ENCODE measurements around the gene DCTD.

The DCTD gene

DNA sequence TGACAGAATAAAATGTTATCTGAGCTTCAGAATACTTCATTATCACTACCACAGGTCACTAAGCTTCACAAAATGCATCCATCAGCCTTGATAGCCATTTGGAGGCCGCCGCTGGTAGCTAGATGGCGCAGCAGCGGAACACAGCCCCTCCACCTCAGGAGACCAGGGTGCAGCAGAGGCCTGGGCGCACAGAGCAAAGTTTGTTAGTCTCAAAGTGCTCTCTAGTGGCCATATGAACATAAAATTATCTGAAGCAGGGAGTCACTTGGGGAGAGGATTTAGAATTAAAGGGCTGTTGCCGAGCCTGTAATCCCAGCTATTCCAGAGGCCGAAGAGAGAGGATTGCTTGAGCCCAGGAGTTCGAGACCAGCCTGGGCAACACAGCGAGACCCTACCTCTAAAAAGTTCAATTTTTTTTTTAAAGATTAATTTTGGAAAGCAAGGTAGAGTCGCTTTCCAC lies 8.1 kb upstream of the DCTD start:
- no peak overlapping the region for H3K27ac ChIP-seq
- TF ChIP-seq, protein P1, sequence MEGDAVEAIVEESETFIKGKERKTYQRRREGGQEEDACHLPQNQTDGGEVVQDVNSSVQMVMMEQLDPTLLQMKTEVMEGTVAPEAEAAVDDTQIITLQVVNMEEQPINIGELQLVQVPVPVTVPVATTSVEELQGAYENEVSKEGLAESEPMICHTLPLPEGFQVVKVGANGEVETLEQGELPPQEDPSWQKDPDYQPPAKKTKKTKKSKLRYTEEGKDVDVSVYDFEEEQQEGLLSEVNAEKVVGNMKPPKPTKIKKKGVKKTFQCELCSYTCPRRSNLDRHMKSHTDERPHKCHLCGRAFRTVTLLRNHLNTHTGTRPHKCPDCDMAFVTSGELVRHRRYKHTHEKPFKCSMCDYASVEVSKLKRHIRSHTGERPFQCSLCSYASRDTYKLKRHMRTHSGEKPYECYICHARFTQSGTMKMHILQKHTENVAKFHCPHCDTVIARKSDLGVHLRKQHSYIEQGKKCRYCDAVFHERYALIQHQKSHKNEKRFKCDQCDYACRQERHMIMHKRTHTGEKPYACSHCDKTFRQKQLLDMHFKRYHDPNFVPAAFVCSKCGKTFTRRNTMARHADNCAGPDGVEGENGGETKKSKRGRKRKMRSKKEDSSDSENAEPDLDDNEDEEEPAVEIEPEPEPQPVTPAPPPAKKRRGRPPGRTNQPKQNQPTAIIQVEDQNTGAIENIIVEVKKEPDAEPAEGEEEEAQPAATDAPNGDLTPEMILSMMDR (IDR thresholded peaks at IDR 0.05), result peak; percentile 19 to 40
- DNase-seq, result peak; percentile 54 to 83
- intact Hi-C loops (cut with DNase I; ENCODE audit: low total_unique reads), result no loop called here
- H3K9me3 ChIP-seq, result no peaks in the 10 kb centered on the region
- H3K36me3 ChIP-seq, result no peaks in the 10 kb centered on the region
- H3K4me1 ChIP-seq, result no peaks in the 10 kb centered on the region
- no peaks in the 10 kb centered on the region for H3K27me3 ChIP-seq
- H3K4me3 ChIP-seq, result no peak overlapping the region

DNA sequence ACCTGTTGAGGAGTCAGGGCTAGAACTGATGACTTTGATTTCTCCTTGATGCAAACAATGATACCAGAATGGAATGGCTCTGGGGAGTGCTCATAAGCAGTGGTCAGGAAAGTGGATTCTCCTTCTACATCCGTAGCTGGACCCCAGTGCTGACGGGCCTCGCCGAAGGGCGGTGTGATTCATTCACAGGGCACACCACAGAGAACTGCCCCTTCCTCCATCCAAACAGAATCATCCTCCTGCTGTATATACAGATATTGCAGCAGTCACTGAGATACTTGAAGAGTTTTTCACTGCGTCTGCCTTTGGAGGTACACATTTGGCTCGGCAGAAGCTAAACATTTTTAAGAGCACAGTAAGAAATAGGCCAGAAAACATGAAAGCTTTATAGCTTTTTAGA lies 7.3 kb upstream of the DCTD start:
- DNase-seq, result no peak
- Histone ChIP-seq H3K27me3 (no peaks in the 10 kb centered on the region), H3K4me1 (no peaks in the 10 kb centered on the region), H3K27ac (no peak overlapping the region), H3K9me3 (no peaks in the 10 kb centered on the region), H3K36me3 (no peaks in the 10 kb centered on the region), H3K4me3 (no peak overlapping the region)
- intact Hi-C loops (cut with DNase I; ENCODE audit: low total_unique reads), result no loop called here
- TF ChIP-seq, protein P1 (IDR thresholded peaks at IDR 0.05), result no peak

DNA sequence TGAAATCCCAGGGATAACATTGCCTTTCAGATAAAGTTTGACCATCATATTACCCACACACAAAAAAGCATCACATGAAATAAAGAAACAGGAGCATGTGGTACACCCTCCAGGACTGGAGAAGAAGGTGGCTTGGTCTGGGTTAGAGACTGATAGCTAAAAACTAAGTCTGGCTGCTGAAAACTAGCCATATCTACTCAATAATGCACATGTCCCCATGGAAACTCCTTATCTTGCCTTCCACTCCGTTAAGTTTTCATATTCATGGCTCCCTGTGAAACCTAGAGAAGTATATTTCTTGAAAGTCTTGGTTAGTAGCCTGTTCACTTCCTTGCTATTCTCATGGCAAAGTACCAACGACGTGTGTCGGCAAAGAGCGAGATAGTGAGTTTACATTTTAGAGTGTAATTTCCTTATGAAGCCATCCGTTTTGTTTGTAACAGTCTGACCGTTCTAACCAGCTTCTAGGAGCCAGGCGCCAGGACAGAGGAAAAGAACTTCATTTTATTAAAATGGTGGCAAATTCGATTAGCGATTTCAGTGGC lies 6.7 kb upstream of the DCTD start:
- TF ChIP-seq, protein P1 (IDR thresholded peaks at IDR 0.05), result no peak
- DNase-seq, result no peak
- Histone ChIP-seq H3K4me3 (no peak overlapping the region), H3K9me3 (no peaks in the 10 kb centered on the region), H3K27ac (no peak overlapping the region), H3K27me3 (no peaks in the 10 kb centered on the region), H3K36me3 (no peaks in the 10 kb centered on the region), H3K4me1 (peaks cover 0 to under 1% (median 0%) of the 10 kb centered on the region in 4 donors)
- intact Hi-C loops (cut with DNase I; ENCODE audit: low total_unique reads), result no loop called here

DNA sequence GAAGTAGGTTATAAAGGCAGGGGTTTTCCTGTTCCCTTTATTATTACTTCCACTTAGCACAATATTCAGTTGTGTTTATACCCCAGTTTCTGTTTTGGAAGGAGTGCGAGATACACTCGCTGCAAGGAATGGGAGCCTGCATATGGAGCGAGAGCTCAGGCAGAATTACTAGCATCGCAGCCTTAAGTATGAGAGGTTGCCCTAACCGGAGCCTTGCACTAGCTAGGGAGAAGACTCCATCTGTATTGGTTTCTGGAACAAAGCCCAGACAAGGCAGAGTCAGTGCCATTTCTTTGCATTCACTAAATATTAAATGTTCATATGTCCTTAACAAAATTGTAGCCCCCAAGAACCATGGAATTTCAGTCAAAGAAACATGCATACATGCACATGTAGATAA lies 6.2 kb upstream of the DCTD start:
- H3K36me3 ChIP-seq, result no peaks in the 10 kb centered on the region
- no peak for DNase-seq
- intact Hi-C loops (cut with DNase I; ENCODE audit: low total_unique reads), result no loop called here
- no peak overlapping the region for H3K4me3 ChIP-seq
- no peaks in the 10 kb centered on the region for H3K9me3 ChIP-seq
- no peaks in the 10 kb centered on the region for H3K27me3 ChIP-seq
- TF ChIP-seq, protein P1 (IDR thresholded peaks at IDR 0.05), result no peak
- peaks cover 0 to 6% (median 1%) of the 10 kb centered on the region in 4 donors for H3K4me1 ChIP-seq
- no peak overlapping the region for H3K27ac ChIP-seq

DNA sequence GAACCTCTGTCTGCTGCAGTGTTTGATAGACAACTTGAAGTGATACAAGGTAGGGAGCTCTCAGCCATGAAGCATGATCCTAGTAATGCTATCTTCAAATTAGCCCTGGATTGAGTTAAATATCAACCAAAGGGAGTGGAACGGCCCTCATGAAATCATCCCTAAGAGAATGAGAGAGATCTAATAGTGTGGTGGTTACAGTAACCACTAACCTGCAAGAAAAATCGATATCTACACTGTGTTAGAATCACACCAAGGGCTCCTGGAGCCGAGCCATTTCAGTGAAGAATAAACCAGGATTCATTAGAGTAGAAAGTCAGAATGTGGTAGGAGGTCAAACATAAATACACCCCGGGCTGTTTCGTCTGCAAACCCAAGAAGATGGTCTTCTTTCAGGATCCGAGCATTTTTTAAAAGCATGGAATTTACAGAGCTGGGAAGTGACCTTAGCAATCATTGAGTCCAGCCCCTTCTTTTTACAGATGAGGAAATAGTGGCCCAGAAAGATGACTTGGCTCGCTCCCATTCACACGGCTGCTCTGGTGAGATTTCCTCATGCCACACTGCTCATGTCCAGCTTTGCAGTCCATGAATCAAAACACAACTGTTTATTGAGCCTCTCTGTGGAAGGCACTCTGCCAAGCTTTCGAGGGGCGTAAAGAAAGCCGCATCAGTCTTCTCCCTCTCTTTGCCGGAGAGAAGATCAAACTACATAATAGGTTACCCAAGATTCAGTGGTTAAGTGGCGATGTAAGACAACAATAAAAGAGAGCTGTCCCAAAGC lies 5.5 kb upstream of the DCTD start:
- intact Hi-C loops (cut with DNase I; ENCODE audit: low total_unique reads), result no loop called here
- DNase-seq, result no peak
- Histone ChIP-seq H3K27ac (no peak overlapping the region), H3K36me3 (no peaks in the 10 kb centered on the region), H3K4me1 (peaks cover 0 to 10% (median 5%) of the 10 kb centered on the region in 4 donors), H3K4me3 (no peak overlapping the region), H3K27me3 (no peaks in the 10 kb centered on the region), H3K9me3 (no peaks in the 10 kb centered on the region)
- TF ChIP-seq, protein P1 (IDR thresholded peaks at IDR 0.05), result no peak

Measured in tibial artery (tissue), 4 donors.